Measurements from ENCODE around the gene ARHGAP33. TPM values are rescaled to one million over a fixed set of nuclear protein-coding genes. Genes with fewer than 3 reads are reported as not detected.

Gene ARHGAP33
- total RNA-seq, 3 donors from 2014 or later = 5.1 to 17.7 (median 12.8) TPM

- intact Hi-C loops (cut with DNase I; ENCODE audit: low total_unique reads) = no loop called here
- H3K4me3 ChIP-seq = peak overlapping the region in 1 of 3 donors; percentile 25
- no peaks in the 10 kb centered on the region for H3K4me1 ChIP-seq
- no peaks in the 10 kb centered on the region for H3K36me3 ChIP-seq
- TF ChIP-seq POLR2AphosphoS5 (IDR thresholded peaks at IDR 0.05) = no peak
- TF ChIP-seq CTCF (IDR thresholded peaks at IDR 0.05) = no peak
- no peak for TF ChIP-seq POLR2A (IDR thresholded peaks at IDR 0.05)
- no peak for DNase-seq (ENCODE audit: low spot score in 2 of 2)
- H3K27me3 ChIP-seq = peaks cover 0 to 31% of the 10 kb centered on the region in 2 donors
- H3K9me3 ChIP-seq = no peaks in the 10 kb centered on the region
- H3K27ac ChIP-seq = no peak overlapping the region
Measured at GRCh38 chr19:35796645-35797542, 21.5 kb downstream of the ARHGAP33 start.

GRCh38 chr19:35797663-35798062 lies 22.3 kb downstream of the ARHGAP33 start:
- H3K4me1 ChIP-seq = no peaks in the 10 kb centered on the region
- H3K4me3 ChIP-seq = peak overlapping the region in 1 of 3 donors; percentile 25
- H3K36me3 ChIP-seq = no peaks in the 10 kb centered on the region
- no peak overlapping the region for H3K27ac ChIP-seq
- no peak for DNase-seq (ENCODE audit: low spot score in 2 of 2)
- H3K27me3 ChIP-seq = peaks cover 0 to 31% of the 10 kb centered on the region in 2 donors
- TF ChIP-seq CTCF (IDR thresholded peaks at IDR 0.05) (no peak), POLR2AphosphoS5 (IDR thresholded peaks at IDR 0.05) (no peak), POLR2A (IDR thresholded peaks at IDR 0.05) (no peak)
- intact Hi-C loops (cut with DNase I; ENCODE audit: low total_unique reads) = no loop called here
- no peaks in the 10 kb centered on the region for H3K9me3 ChIP-seq

DNA sequence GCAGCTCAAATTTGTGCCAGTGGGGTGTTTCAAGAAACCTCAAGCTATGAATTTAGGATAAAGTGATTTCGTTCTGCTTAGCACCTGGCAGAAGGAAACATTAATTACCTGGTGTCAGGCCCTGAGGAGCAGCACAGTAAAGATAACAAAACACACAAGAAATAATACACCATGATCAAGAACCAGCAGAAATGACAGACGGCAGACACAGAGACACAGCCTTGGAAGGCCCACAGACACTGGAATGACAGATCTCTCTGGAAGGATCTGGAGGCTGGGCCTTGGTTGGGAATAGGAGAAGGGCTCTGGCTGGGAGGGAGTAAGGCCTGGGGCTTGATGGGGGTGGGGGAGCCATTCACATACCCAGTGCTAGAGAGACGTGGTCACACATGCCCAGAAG lies 26.5 kb downstream of the ARHGAP33 start:
- Histone ChIP-seq H3K4me3 (no peak overlapping the region), H3K9me3 (no peaks in the 10 kb centered on the region), H3K27ac (no peak overlapping the region), H3K36me3 (no peaks in the 10 kb centered on the region), H3K27me3 (peaks cover 0 to 28% of the 10 kb centered on the region in 2 donors), H3K4me1 (no peaks in the 10 kb centered on the region)
- intact Hi-C loops (cut with DNase I; ENCODE audit: low total_unique reads) = no loop called here
- TF ChIP-seq POLR2A (IDR thresholded peaks at IDR 0.05) = no peak
- no peak for TF ChIP-seq CTCF (IDR thresholded peaks at IDR 0.05)
- TF ChIP-seq POLR2AphosphoS5 (IDR thresholded peaks at IDR 0.05) = no peak
- no peak for DNase-seq (ENCODE audit: low spot score in 2 of 2)

- H3K36me3 ChIP-seq = no peaks in the 10 kb centered on the region
- TF ChIP-seq POLR2A (IDR thresholded peaks at IDR 0.05) (no peak), POLR2AphosphoS5 (IDR thresholded peaks at IDR 0.05) (no peak)
- no peaks in the 10 kb centered on the region for H3K4me1 ChIP-seq
- no peak overlapping the region for H3K4me3 ChIP-seq
- no peak for DNase-seq (ENCODE audit: low spot score in 2 of 2)
- H3K27me3 ChIP-seq = peaks cover 0 to 11% of the 10 kb centered on the region in 2 donors
- intact Hi-C loops (cut with DNase I; ENCODE audit: low total_unique reads) = no loop called here
- no peaks in the 10 kb centered on the region for H3K9me3 ChIP-seq
- no peak overlapping the region for H3K27ac ChIP-seq
Measured at GRCh38 chr19:35805526-35806102, 30.2 kb downstream of the ARHGAP33 start.

DNA sequence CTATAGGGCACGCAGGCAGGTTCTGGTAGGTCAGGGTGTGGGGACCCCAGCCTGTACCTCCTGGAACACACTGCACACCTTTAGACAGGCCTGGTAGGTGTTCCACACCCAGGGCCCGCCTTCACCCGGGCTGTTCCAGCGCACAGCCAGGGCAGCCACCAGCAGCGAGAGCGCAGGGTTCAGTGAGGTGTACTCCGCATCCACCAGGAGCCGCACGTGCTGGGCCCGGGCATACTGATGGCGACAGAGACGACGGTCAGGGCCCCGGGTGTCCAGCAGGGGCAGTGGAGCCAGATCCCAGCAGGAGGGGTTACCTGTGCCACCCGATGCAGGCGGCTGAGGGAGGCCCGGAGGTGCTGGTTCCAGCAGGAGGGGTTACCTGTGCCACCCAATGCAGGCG lies 31.2 kb downstream of the ARHGAP33 start:
- Histone ChIP-seq H3K36me3 (no peaks in the 10 kb centered on the region), H3K27me3 (peaks cover 0 to 11% of the 10 kb centered on the region in 2 donors), H3K9me3 (no peaks in the 10 kb centered on the region), H3K4me1 (no peaks in the 10 kb centered on the region), H3K4me3 (no peak overlapping the region), H3K27ac (no peak overlapping the region)
- intact Hi-C loops (cut with DNase I; ENCODE audit: low total_unique reads) = no loop called here
- no peak for DNase-seq (ENCODE audit: low spot score in 2 of 2)
- no peak for TF ChIP-seq CTCF (IDR thresholded peaks at IDR 0.05)
- TF ChIP-seq POLR2AphosphoS5 (IDR thresholded peaks at IDR 0.05) = no peak
